ENCODE results near the gene MROH9. TPM values are rescaled to one million over a fixed set of nuclear protein-coding genes. Genes with fewer than 3 reads are reported as not detected.

The MROH9 gene
- total and polyA plus RNA-seq, 9 of the 15 experiments (the other 6 are each of a cell fraction or from before 2014, with no cell fraction given), result not detected

DNA sequence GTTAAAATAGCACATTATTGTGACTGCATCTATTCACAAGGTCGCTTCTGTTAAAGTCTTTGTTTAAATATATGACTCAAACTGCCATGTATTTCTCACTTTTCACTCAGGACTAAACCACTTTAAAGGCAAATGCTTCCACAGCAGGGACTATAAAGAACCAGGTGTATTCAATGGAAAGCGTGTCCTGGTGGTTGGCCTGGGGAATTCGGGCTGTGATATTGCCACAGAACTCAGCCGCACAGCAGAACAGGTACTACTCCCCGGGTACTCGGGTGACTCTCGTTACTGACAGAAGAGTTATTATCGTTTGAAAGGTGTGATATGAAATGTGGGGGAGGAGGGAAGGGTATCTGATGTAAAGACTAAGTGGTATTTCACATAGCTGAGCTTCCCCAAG, 172.6 kb downstream of the MROH9 start:
- Histone ChIP-seq H3K4me1 (replicated peaks in 1 of 2; ENCODE audit: control insufficient read depth in 2 of 2, insufficient read depth in 2 of 2, low read length in 2 of 2) (no peaks in the 10 kb centered on the region), H3K36me3 (ENCODE audit: control insufficient read depth, insufficient read depth, low read length) (no peaks in the 10 kb centered on the region), H3K9ac (ENCODE audit: insufficient read depth in 1 of 2, low read depth in 2 of 2, low read length in 2 of 2) (no peak overlapping the region), H3K4me3 (no peak overlapping the region), H2AFZ (ENCODE audit: low read depth, low read length) (no peak overlapping the region), H3K4me2 (ENCODE audit: insufficient read depth, low read length) (no peak overlapping the region), H4K20me1 (replicated peaks; ENCODE audit: control insufficient read depth, insufficient read depth, low read length) (no peaks in the 10 kb centered on the region), H3K27me3 (ENCODE audit: control insufficient read depth in 2 of 2, insufficient read depth in 2 of 2, low read length in 2 of 2) (no peaks in the 10 kb centered on the region), H3K9me1 (ENCODE audit: control insufficient read depth, insufficient read depth, low read length) (no peaks in the 10 kb centered on the region), H3K9me3 (replicated peaks; ENCODE audit: control insufficient read depth, insufficient read depth, low read depth, low read length) (no peaks in the 10 kb centered on the region), H3K79me2 (ENCODE audit: control insufficient read depth, insufficient read depth, low read length) (no peaks in the 10 kb centered on the region), H3K27ac (ENCODE audit: extremely low read depth, low read depth, low read length) (no peak overlapping the region)
- intact Hi-C loops (cut with micrococcal nuclease) (no loop called here), in situ Hi-C loops (cut with MboI) (no loop called here)
- TF ChIP-seq PRMT5 (CRISPR knock-in tag; IDR thresholded peaks at IDR 0.05) (no peak), FIP1L1 (IDR thresholded peaks at IDR 0.05; ENCODE audit: low read depth, low read length, poor library complexity, severe bottlenecking) (no peak), SNIP1 (IDR thresholded peaks at IDR 0.05; ENCODE audit: low read depth) (no peak), MXI1 (IDR thresholded peaks at IDR 0.05; ENCODE audit: low read depth, low read length) (no peak), ZNF311 (CRISPR knock-in tag; IDR thresholded peaks at IDR 0.05) (no peak), STAT5B (CRISPR knock-in tag; IDR thresholded peaks at IDR 0.05) (no peak), ZNF274 (IDR thresholded peaks at IDR 0.05; ENCODE audit: borderline replicate concordance, low read depth, low read length) (no peak), NFE2L1 (tag; IDR thresholded peaks at IDR 0.05; ENCODE audit: borderline replicate concordance, low read depth) (no peak), ZNF263 (CRISPR knock-in tag; IDR thresholded peaks at IDR 0.05; ENCODE audit: borderline replicate concordance) (no peak), WHSC1 (IDR thresholded peaks at IDR 0.05; ENCODE audit: low read length) (no peak), PTRF (tag; IDR thresholded peaks at IDR 0.05) (no peak), NR2C2 (CRISPR knock-in tag; IDR thresholded peaks at IDR 0.05) (no peak), NR2C2 (tag; IDR thresholded peaks at IDR 0.05) (no peak)
- TF ChIP-seq, protein P1, sequence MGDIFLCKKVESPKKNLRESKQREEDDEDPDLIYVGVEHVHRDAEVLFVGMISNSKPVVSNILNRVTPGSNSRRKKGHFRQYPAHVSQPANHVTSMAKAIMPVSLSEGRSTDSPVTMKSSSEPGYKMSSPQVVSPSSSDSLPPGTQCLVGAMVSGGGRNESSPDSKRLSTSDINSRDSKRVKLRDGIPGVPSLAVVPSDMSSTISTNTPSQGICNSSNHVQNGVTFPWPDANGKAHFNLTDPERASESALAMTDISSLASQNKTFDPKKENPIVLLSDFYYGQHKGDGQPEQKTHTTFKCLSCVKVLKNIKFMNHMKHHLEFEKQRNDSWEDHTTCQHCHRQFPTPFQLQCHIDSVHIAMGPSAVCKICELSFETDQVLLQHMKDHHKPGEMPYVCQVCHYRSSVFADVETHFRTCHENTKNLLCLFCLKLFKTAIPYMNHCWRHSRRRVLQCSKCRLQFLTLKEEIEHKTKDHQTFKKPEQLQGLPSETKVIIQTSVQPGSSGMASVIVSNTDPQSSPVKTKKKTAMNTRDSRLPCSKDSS (IDR thresholded peaks at IDR 0.05; ENCODE audit: low read depth, partially characterized antibody), result no peak
- WGBS (ENCODE audit: insufficient coverage, low coverage, missing lambda C conversion rate), result under 1% methylated on average over 8 of the region's 8 CpGs
- BruUV-seq (replicated peaks), result no TSS peak
- ATAC-seq, result no peak
- POLR2A ChIA-PET, result no interaction called here
- no peak for FAIRE-seq
- CTCF ChIA-PET (ENCODE audit: low intra/inter-chr PET ratio), result no interaction called here
- no peak for DNase-seq (ENCODE audit: extremely low read depth in 1 of 4, low spot score in 3 of 4)

Measured in K562 (cell line).